Esophagus muscularis mucosa (tissue), 3 donors: Measurements from ENCODE around the gene PACRG.

ENCODE experiments used
- EP300 ChIP-seq: sonication (generic); formaldehyde crosslinking; IDR thresholded peaks from one replicate; pipeline ENCODE4 v1.6.1; 2017; ENCODE audit warnings: antibody characterized with exemption
- TF ChIP-seq, protein P1 (sequence below), 3 experiments: fragments of 200-600 bp in 2 of 3; fragments of 450-650 bp in 1 of 3; sonication (generic) in 2 of 3; IDR thresholded peaks; one replicate each; pipeline ENCODE4 v1.5.1; 2017 to 2019; ENCODE audit warnings: antibody characterized with exemption in 3 of 3, mild to moderate bottlenecking in 2 of 3, moderate library complexity in 1 of 3

DNA sequence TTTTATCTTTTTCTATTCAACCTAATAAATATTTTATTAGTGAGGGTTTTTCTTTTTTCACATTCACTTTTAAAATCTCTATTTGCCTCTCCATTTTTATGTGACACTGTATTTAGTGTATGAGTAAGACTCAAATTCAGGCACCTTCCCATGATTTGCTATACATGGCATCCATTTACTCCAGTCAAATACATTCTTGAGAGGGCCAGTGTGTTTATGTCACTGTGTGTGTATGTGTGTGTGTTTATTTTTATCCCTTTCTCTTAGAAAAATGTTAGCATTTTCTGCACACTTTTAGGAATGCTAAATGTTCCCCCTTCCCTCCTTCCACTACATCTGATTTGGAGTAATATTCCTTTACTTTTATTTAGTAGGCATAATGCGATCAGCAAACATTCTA is 290.0 kb downstream of the PACRG start:
- TF ChIP-seq, protein P1, sequence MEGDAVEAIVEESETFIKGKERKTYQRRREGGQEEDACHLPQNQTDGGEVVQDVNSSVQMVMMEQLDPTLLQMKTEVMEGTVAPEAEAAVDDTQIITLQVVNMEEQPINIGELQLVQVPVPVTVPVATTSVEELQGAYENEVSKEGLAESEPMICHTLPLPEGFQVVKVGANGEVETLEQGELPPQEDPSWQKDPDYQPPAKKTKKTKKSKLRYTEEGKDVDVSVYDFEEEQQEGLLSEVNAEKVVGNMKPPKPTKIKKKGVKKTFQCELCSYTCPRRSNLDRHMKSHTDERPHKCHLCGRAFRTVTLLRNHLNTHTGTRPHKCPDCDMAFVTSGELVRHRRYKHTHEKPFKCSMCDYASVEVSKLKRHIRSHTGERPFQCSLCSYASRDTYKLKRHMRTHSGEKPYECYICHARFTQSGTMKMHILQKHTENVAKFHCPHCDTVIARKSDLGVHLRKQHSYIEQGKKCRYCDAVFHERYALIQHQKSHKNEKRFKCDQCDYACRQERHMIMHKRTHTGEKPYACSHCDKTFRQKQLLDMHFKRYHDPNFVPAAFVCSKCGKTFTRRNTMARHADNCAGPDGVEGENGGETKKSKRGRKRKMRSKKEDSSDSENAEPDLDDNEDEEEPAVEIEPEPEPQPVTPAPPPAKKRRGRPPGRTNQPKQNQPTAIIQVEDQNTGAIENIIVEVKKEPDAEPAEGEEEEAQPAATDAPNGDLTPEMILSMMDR (IDR thresholded peaks at IDR 0.05) = no peak
- no peak for TF ChIP-seq EP300
